Central memory CD8-positive, alpha-beta T cell (primary cell): Measurements from ENCODE around the gene CREBBP.

Source experiments
- ATAC-seq: fragments of 150-1000 bp; cut with Tn5 transposase; replicated peaks from 2 replicates; pipeline ENCODE4 v1.10.0; 2022; ENCODE audit warnings: mild to moderate bottlenecking, moderate FRiP score, moderate number of reproducible peaks; ENCODE audit not compliant: poor library complexity, severe bottlenecking; ENCODE audit errors: extremely low read depth
- DNase-seq, 2 donors: peaks; one replicate each; pipeline ENCODE4 v3.0.0; 2021; ENCODE audit warnings: low spot score in 2 of 2
- H3K27ac Mint-ChIP-seq: one replicate; pipeline ENCODE4 v1.8.0; 2022; ENCODE audit warnings: low read depth, mild to moderate bottlenecking, moderate library complexity, mixed read lengths
- H3K27me3 Mint-ChIP-seq: one replicate; pipeline ENCODE4 v1.8.0; 2022; ENCODE audit warnings: mixed read lengths
- H3K36me3 Mint-ChIP-seq: one replicate; pipeline ENCODE4 v1.8.0; 2022; ENCODE audit warnings: mild to moderate bottlenecking, moderate library complexity, mixed read lengths; ENCODE audit not compliant: insufficient read depth
- H3K4me1 Mint-ChIP-seq: one replicate; pipeline ENCODE4 v1.8.0; 2022; ENCODE audit warnings: mixed read lengths
- H3K4me3 Mint-ChIP-seq: one replicate; pipeline ENCODE4 v1.8.0; 2022; ENCODE audit warnings: mild to moderate bottlenecking, moderate library complexity, mixed read lengths
- H3K9me3 Mint-ChIP-seq: one replicate; pipeline ENCODE4 v1.8.0; 2022; ENCODE audit warnings: mixed read lengths

The CREBBP gene

GRCh38 chr16:3706253-3707012 lies 174.1 kb downstream of the CREBBP start:
- DNase-seq: no peak
- H3K36me3 Mint-ChIP-seq: peaks cover 8% of the 10 kb centered on the region
- H3K9me3 Mint-ChIP-seq: no peaks in the 10 kb centered on the region
- H3K4me3 Mint-ChIP-seq: no peak overlapping the region
- H3K27ac Mint-ChIP-seq: no peak overlapping the region
- H3K27me3 Mint-ChIP-seq: no peaks in the 10 kb centered on the region
- peaks cover 5% of the 10 kb centered on the region for H3K4me1 Mint-ChIP-seq
- ATAC-seq: no peak

- Mint-ChIP-seq H3K4me1 (peaks cover 5% of the 10 kb centered on the region), H3K4me3 (no peak overlapping the region), H3K36me3 (peaks cover 7% of the 10 kb centered on the region), H3K27ac (no peak overlapping the region), H3K9me3 (no peaks in the 10 kb centered on the region), H3K27me3 (no peaks in the 10 kb centered on the region)
- ATAC-seq (no peak), DNase-seq (no peak)
These were observed 178.4 kb downstream of the CREBBP start for GRCh38 chr16:3702082-3702481.

- DNase-seq (no peak), ATAC-seq (no peak)
- H3K27me3 Mint-ChIP-seq: no peaks in the 10 kb centered on the region
- no peak overlapping the region for H3K27ac Mint-ChIP-seq
- peaks cover 4% of the 10 kb centered on the region for H3K36me3 Mint-ChIP-seq
- H3K4me1 Mint-ChIP-seq: peaks cover 5% of the 10 kb centered on the region
- no peaks in the 10 kb centered on the region for H3K9me3 Mint-ChIP-seq
- H3K4me3 Mint-ChIP-seq: no peak overlapping the region
These were observed 179.0 kb downstream of the CREBBP start for GRCh38 chr16:3701531-3701930.

GRCh38 chr16:3698941-3699340 lies 181.6 kb downstream of the CREBBP start:
- ATAC-seq (no peak), DNase-seq (no peak)
- H3K9me3 Mint-ChIP-seq: no peaks in the 10 kb centered on the region
- H3K4me1 Mint-ChIP-seq: peaks cover 4% of the 10 kb centered on the region
- no peaks in the 10 kb centered on the region for H3K27me3 Mint-ChIP-seq
- peaks cover 3% of the 10 kb centered on the region for H3K36me3 Mint-ChIP-seq
- no peak overlapping the region for H3K4me3 Mint-ChIP-seq
- no peak overlapping the region for H3K27ac Mint-ChIP-seq

GRCh38 chr16:3696425-3697218 lies 183.9 kb downstream of the CREBBP start:
- no peaks in the 10 kb centered on the region for H3K27me3 Mint-ChIP-seq
- peaks cover 4% of the 10 kb centered on the region for H3K4me1 Mint-ChIP-seq
- H3K36me3 Mint-ChIP-seq: peaks cover 1% of the 10 kb centered on the region
- H3K27ac Mint-ChIP-seq: no peak overlapping the region
- DNase-seq (no peak), ATAC-seq (no peak)
- H3K9me3 Mint-ChIP-seq: no peaks in the 10 kb centered on the region
- no peak overlapping the region for H3K4me3 Mint-ChIP-seq

GRCh38 chr16:3695610-3696369 lies 184.7 kb downstream of the CREBBP start:
- Mint-ChIP-seq H3K4me3 (no peak overlapping the region), H3K9me3 (no peaks in the 10 kb centered on the region), H3K36me3 (peaks cover 2% of the 10 kb centered on the region), H3K27me3 (no peaks in the 10 kb centered on the region), H3K27ac (no peak overlapping the region), H3K4me1 (peaks cover 6% of the 10 kb centered on the region)
- DNase-seq (no peak), ATAC-seq (no peak)

GRCh38 chr16:3694051-3694450 lies 186.5 kb downstream of the CREBBP start:
- no peaks in the 10 kb centered on the region for H3K27me3 Mint-ChIP-seq
- no peaks in the 10 kb centered on the region for H3K9me3 Mint-ChIP-seq
- peaks cover 13% of the 10 kb centered on the region for H3K4me1 Mint-ChIP-seq
- H3K27ac Mint-ChIP-seq: no peak overlapping the region
- DNase-seq: no peak
- H3K4me3 Mint-ChIP-seq: no peak overlapping the region
- no peak for ATAC-seq
- H3K36me3 Mint-ChIP-seq: peaks cover 5% of the 10 kb centered on the region

- Mint-ChIP-seq H3K27ac (no peak overlapping the region), H3K27me3 (no peaks in the 10 kb centered on the region), H3K9me3 (no peaks in the 10 kb centered on the region), H3K36me3 (peaks cover 4% of the 10 kb centered on the region), H3K4me3 (no peak overlapping the region), H3K4me1 (peaks cover 13% of the 10 kb centered on the region)
- ATAC-seq: no peak
- DNase-seq: no peak
These were observed 188.8 kb downstream of the CREBBP start for GRCh38 chr16:3691761-3692160.

- Mint-ChIP-seq H3K4me3 (peak overlapping the region; percentile 56), H3K9me3 (no peaks in the 10 kb centered on the region), H3K36me3 (peaks cover 4% of the 10 kb centered on the region), H3K27me3 (no peaks in the 10 kb centered on the region), H3K4me1 (peaks cover 11% of the 10 kb centered on the region), H3K27ac (no peak overlapping the region)
- ATAC-seq (no peak), DNase-seq (no peak)
These were observed 189.4 kb downstream of the CREBBP start for GRCh38 chr16:3690980-3691720.

- Mint-ChIP-seq H3K4me1 (peaks cover 9% of the 10 kb centered on the region), H3K9me3 (no peaks in the 10 kb centered on the region), H3K4me3 (peak overlapping the region; percentile 56), H3K36me3 (peaks cover 6% of the 10 kb centered on the region), H3K27me3 (no peaks in the 10 kb centered on the region), H3K27ac (no peak overlapping the region)
- ATAC-seq: peak; percentile 82
- DNase-seq: peak; percentile 75 to 77
These were observed 190.0 kb downstream of the CREBBP start for GRCh38 chr16:3690470-3690928.

GRCh38 chr16:3689731-3690130 lies 190.8 kb downstream of the CREBBP start:
- Mint-ChIP-seq H3K27ac (no peak overlapping the region), H3K9me3 (no peaks in the 10 kb centered on the region), H3K27me3 (no peaks in the 10 kb centered on the region), H3K36me3 (peaks cover 6% of the 10 kb centered on the region), H3K4me3 (no peak overlapping the region), H3K4me1 (peaks cover 9% of the 10 kb centered on the region)
- ATAC-seq: no peak
- DNase-seq: no peak

GRCh38 chr16:3687792-3688191 lies 192.7 kb downstream of the CREBBP start:
- no peak overlapping the region for H3K4me3 Mint-ChIP-seq
- H3K4me1 Mint-ChIP-seq: peaks cover 9% of the 10 kb centered on the region
- no peaks in the 10 kb centered on the region for H3K27me3 Mint-ChIP-seq
- H3K36me3 Mint-ChIP-seq: peaks cover 11% of the 10 kb centered on the region
- H3K27ac Mint-ChIP-seq: no peak overlapping the region
- DNase-seq: no peak
- ATAC-seq: no peak
- H3K9me3 Mint-ChIP-seq: no peaks in the 10 kb centered on the region
